ENCODE results near the gene AMPH. TPM values are rescaled to one million over a fixed set of nuclear protein-coding genes. Genes with fewer than 3 reads are reported as not detected.

AMPH gene
- total and polyA plus RNA-seq, 8 donors: 0.22 to 6.8 (median 1.3) TPM

- no peak for TF ChIP-seq CTCF (IDR thresholded peaks at IDR 0.05)
- H3K27ac ChIP-seq: no peak overlapping the region
- ATAC-seq (peak in 2 of 4 donors; percentile 56 to 62), FAIRE-seq (no peak), DNase-seq (no peak)
- intact Hi-C loops (cut with DNase I): no loop called here
- no peak overlapping the region for H3K4me3 ChIP-seq
- no peaks in the 10 kb centered on the region for H3K4me1 ChIP-seq
- WGBS, 2 donors: 68 to 74% methylated on average over 2 of the region's 2 CpGs
- no peaks in the 10 kb centered on the region for H3K9me3 ChIP-seq
- H3K36me3 ChIP-seq: no peaks in the 10 kb centered on the region
- no peaks in the 10 kb centered on the region for H3K27me3 ChIP-seq
Measured at GRCh38 chr7:38382684-38383083, 248.5 kb downstream of the AMPH start.

- FAIRE-seq: no peak
- DNase-seq: no peak
- intact Hi-C loops (cut with DNase I): no loop called here
- Histone ChIP-seq H3K4me3 (no peak overlapping the region), H3K27ac (no peak overlapping the region), H3K4me1 (no peaks in the 10 kb centered on the region), H3K27me3 (no peaks in the 10 kb centered on the region), H3K36me3 (no peaks in the 10 kb centered on the region), H3K9me3 (no peaks in the 10 kb centered on the region)
- no peak for TF ChIP-seq CTCF (IDR thresholded peaks at IDR 0.05)
- no peak for ATAC-seq
- 51 to 59% methylated on average over 4 of the region's 4 CpGs for WGBS, 2 donors
Measured at GRCh38 chr7:38375453-38375852, 255.7 kb downstream of the AMPH start.

- no peak for DNase-seq
- no peaks in the 10 kb centered on the region for H3K27me3 ChIP-seq
- intact Hi-C loops (cut with DNase I): no loop called here
- peak in 1 of 4 donors; percentile 46 for ATAC-seq
- no peak overlapping the region for H3K27ac ChIP-seq
- H3K36me3 ChIP-seq: no peaks in the 10 kb centered on the region
- FAIRE-seq: no peak
- H3K4me1 ChIP-seq: peaks cover 0 to under 1% (median 0%) of the 10 kb centered on the region in 3 donors
- TF ChIP-seq CTCF (IDR thresholded peaks at IDR 0.05): peak; percentile 10 to 41 (median 20)
- no peaks in the 10 kb centered on the region for H3K9me3 ChIP-seq
- H3K4me3 ChIP-seq: no peak overlapping the region
- 53% methylated on average over 6 of the region's 6 CpGs for WGBS, 2 donors
Measured at GRCh38 chr7:38374507-38374906, 256.7 kb downstream of the AMPH start.

- no peak for TF ChIP-seq CTCF (IDR thresholded peaks at IDR 0.05)
- Histone ChIP-seq H3K4me3 (no peak overlapping the region), H3K27me3 (no peaks in the 10 kb centered on the region), H3K4me1 (peaks cover 0 to 2% (median 0%) of the 10 kb centered on the region in 3 donors), H3K36me3 (no peaks in the 10 kb centered on the region), H3K9me3 (no peaks in the 10 kb centered on the region), H3K27ac (no peak overlapping the region)
- 82 to 86% methylated on average over 8 of the region's 8 CpGs for WGBS, 2 donors
- intact Hi-C loops (cut with DNase I): no loop called here
- DNase-seq: no peak
- no peak for ATAC-seq
- FAIRE-seq: no peak
Measured at GRCh38 chr7:38373155-38373554, 258.0 kb downstream of the AMPH start.

- no peaks in the 10 kb centered on the region for H3K36me3 ChIP-seq
- WGBS, 2 donors: 90 to 92% methylated on average over 7 of the region's 7 CpGs
- intact Hi-C loops (cut with DNase I): no loop called here
Measured at GRCh38 chr7:38372290-38372689, 258.9 kb downstream of the AMPH start.

More at GRCh38 chr7:38372290-38372689, 258.9 kb downstream of the AMPH start:
- DNase-seq (no peak), FAIRE-seq (no peak), ATAC-seq (no peak)
- peaks cover 0 to 2% (median 0%) of the 10 kb centered on the region in 3 donors for H3K4me1 ChIP-seq
- no peaks in the 10 kb centered on the region for H3K9me3 ChIP-seq
- no peak overlapping the region for H3K27ac ChIP-seq
- no peaks in the 10 kb centered on the region for H3K27me3 ChIP-seq
- no peak for TF ChIP-seq CTCF (IDR thresholded peaks at IDR 0.05)
- no peak overlapping the region for H3K4me3 ChIP-seq
